NB4 (cell line): ENCODE results near the gene FBXL20.
A peak's percentile ranks its signal among the peaks of the same experiment; 100 is the strongest.

ENCODE experiments used
- DNase-seq: peaks from one replicate; pipeline ENCODE4 v3.0.0; 2010; ENCODE audit warnings: low read depth
- H3K4me3 ChIP-seq: one replicate; pipeline ENCODE4 v1.5.1; 2011; ENCODE audit warnings: mild to moderate bottlenecking, low read depth, low read length, moderate library complexity
- CTCF ChIP-seq: IDR thresholded peaks from one replicate; pipeline ENCODE4 v1.5.1; 2012; ENCODE audit warnings: low read depth, low read length
- MAX ChIP-seq: IDR thresholded peaks from 2 replicates; pipeline ENCODE4 v1.6.1; 2011; ENCODE audit warnings: low read depth, low read length
- MYC ChIP-seq: IDR thresholded peaks from 2 replicates; pipeline ENCODE4 v1.6.1; 2011; ENCODE audit warnings: low read depth, low read length
- POLR2A ChIP-seq: IDR thresholded peaks from 2 replicates; pipeline ENCODE4 v1.6.1; 2011; ENCODE audit warnings: mild to moderate bottlenecking; ENCODE audit not compliant: insufficient read length; ENCODE audit errors: extremely low read depth

The FBXL20 gene

GRCh38 chr17:39244600-39245570, 156.5 kb downstream of the FBXL20 start:
- peak overlapping the region; percentile 32 for H3K4me3 ChIP-seq
- peak; percentile 94 for DNase-seq
- TF ChIP-seq POLR2A: no peak
- TF ChIP-seq CTCF: peak; percentile 90
- peak; percentile 23; the same call in 1 of the 2 replicates for TF ChIP-seq MYC
- no peak for TF ChIP-seq MAX

- DNase-seq: peak; percentile 100
- peak overlapping the region; percentile 43 for H3K4me3 ChIP-seq
- TF ChIP-seq POLR2A: no peak
- TF ChIP-seq MYC: peak; percentile 22; the same call in 1 of the 2 replicates
Observed at GRCh38 chr17:39244016-39244599, 157.3 kb downstream of the FBXL20 start.

- DNase-seq: no peak
- no peak overlapping the region for H3K4me3 ChIP-seq
- no peak for TF ChIP-seq POLR2A
- TF ChIP-seq MAX: no peak
- no peak for TF ChIP-seq MYC
- no peak for TF ChIP-seq CTCF
Observed at GRCh38 chr17:39243155-39243554, 158.3 kb downstream of the FBXL20 start.

- TF ChIP-seq CTCF (no peak), MAX (no peak), MYC (no peak), POLR2A (no peak)
- no peak for DNase-seq
- H3K4me3 ChIP-seq: no peak overlapping the region
Observed at GRCh38 chr17:39240631-39241030, 160.8 kb downstream of the FBXL20 start.

- TF ChIP-seq CTCF (peak; percentile 72), MAX (no peak)
- DNase-seq: peak; percentile 53
- H3K4me3 ChIP-seq: no peak overlapping the region
Observed at GRCh38 chr17:39239640-39240314, 161.6 kb downstream of the FBXL20 start.
